Activated naive CD8-positive, alpha-beta T cell treated with anti-CD3 and anti-CD28 coated beads, Interleukin-2, amount 10 ng/mL, durations not matched to agents 7 days and 5 days (primary cell): ENCODE data around the gene CLEC18C. TPM values are rescaled to one million over a fixed set of nuclear protein-coding genes. Genes with fewer than 3 reads are reported as not detected.
A peak's percentile ranks its signal among the peaks of the same experiment; 100 is the strongest.
"Not testable (repeated sequence)": the region's sequence is repeated elsewhere in the genome, so short reads cannot be mapped to it uniquely, and the experiment has no call there.

Source experiments
- ATAC-seq: fragments of 150-1000 bp; cut with Tn5 transposase; one replicate; pipeline ENCODE4 v1.10.0; 2021; ENCODE audit warnings: low read depth, moderate library complexity
- POLR2A ChIA-PET: fragments of 350-600 bp; sonication (Branson Sonifier 250); formaldehyde crosslinking; loops from one replicate; lab custom pipeline; 2021; ENCODE audit warnings: antibody characterized with exemption; lab: Charles Lee
- DNase-seq: peaks from one replicate; pipeline ENCODE4 v3.0.0; 2021
- H3K27ac Mint-ChIP-seq: one replicate; pipeline ENCODE4 v1.8.0; 2022; ENCODE audit warnings: mild to moderate bottlenecking, mixed read lengths
- H3K27me3 Mint-ChIP-seq: one replicate; pipeline ENCODE4 v1.8.0; 2022; ENCODE audit warnings: mild to moderate bottlenecking, moderate library complexity, mixed read lengths
- H3K36me3 Mint-ChIP-seq: one replicate; pipeline ENCODE4 v1.8.0; 2021; ENCODE audit warnings: mild to moderate bottlenecking, mixed read lengths
- H3K4me1 Mint-ChIP-seq: one replicate; pipeline ENCODE4 v1.8.0; 2021; ENCODE audit warnings: mixed read lengths
- H3K4me3 Mint-ChIP-seq: one replicate; pipeline ENCODE4 v1.8.0; 2022; ENCODE audit warnings: mild to moderate bottlenecking, moderate library complexity, mixed read lengths
- H3K9me3 Mint-ChIP-seq: one replicate; pipeline ENCODE4 v1.8.0; 2021; ENCODE audit warnings: mixed read lengths
- total RNA-seq, 2 experiments: library from RNA; stranded (reverse); gene quantifications; one replicate each; pipeline ENCODE4 v1.2.3, GENCODE V29; 2021

The CLEC18C gene
- total RNA-seq, 2 experiments from 2014 or later, result 0.67 to 1.1 TPM

DNA sequence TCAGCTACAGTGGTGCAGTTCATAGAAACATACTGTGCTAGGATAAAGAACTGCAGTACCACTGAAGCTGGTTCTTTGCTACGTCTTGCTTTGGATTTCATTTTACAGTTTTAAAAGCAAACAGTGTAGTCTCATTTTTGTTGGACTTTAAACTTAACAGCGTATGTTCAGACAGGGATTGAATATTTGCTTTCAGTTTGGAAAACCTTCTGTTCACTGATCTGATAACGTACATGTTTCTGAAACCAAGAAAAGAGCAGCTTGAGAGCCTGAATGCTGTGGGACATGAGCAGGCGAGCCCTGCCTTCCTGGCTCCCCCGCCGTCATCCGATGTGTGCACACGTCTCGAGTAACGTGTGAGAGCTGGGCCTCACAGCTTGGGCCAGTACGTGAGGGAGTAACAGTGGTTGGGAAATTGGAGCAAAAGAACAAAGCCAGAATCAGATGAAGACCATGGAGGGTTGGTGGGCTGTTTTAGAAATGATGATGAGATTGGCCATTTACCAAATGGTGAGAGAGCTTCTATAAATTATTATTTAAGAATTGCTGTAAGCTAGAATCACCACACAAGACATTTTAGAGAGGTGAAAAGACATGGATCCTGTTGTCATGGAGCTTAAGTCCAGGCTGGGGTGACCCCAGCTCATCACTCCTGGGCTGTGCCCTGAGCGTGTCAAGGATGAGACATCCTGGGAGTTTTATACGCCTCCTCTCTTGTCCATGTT is 20.8 kb upstream of the CLEC18C start:
- Mint-ChIP-seq H3K36me3 (peaks cover 27% of the 10 kb centered on the region), H3K4me3 (no peak overlapping the region), H3K27ac (peak overlapping the region; percentile 22), H3K9me3 (no peaks in the 10 kb centered on the region), H3K27me3 (no peaks in the 10 kb centered on the region), H3K4me1 (peaks cover 5% of the 10 kb centered on the region)
- DNase-seq, result no peak
- POLR2A ChIA-PET, result no interaction called here
- no peak for ATAC-seq

DNA sequence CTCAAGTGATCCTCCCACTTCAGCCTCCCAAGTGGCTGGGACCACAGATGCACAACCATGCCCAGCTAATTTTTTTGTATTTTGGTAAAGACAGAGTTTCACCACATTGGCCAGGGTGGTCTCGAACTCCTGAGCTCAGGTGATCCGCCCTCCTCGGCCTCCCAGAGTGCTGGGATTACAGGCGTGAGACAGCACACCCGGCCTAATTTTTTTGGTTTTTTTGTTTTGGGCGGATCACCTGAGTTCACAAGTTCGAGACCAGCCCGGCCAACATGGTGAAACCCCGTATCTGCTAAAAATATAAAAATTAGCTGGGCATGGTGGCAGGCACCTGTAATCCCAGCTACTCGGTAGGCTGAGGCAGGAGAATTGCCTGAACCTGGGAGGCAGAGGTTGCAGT is 18.9 kb upstream of the CLEC18C start:
- ATAC-seq, DNase-seq, H3K4me1 Mint-ChIP-seq, H3K27me3 Mint-ChIP-seq, H3K27ac Mint-ChIP-seq, H3K4me3 Mint-ChIP-seq, H3K9me3 Mint-ChIP-seq, POLR2A ChIA-PET: not testable (repeated sequence)
- peaks cover 22% of the 10 kb centered on the region for H3K36me3 Mint-ChIP-seq

DNA sequence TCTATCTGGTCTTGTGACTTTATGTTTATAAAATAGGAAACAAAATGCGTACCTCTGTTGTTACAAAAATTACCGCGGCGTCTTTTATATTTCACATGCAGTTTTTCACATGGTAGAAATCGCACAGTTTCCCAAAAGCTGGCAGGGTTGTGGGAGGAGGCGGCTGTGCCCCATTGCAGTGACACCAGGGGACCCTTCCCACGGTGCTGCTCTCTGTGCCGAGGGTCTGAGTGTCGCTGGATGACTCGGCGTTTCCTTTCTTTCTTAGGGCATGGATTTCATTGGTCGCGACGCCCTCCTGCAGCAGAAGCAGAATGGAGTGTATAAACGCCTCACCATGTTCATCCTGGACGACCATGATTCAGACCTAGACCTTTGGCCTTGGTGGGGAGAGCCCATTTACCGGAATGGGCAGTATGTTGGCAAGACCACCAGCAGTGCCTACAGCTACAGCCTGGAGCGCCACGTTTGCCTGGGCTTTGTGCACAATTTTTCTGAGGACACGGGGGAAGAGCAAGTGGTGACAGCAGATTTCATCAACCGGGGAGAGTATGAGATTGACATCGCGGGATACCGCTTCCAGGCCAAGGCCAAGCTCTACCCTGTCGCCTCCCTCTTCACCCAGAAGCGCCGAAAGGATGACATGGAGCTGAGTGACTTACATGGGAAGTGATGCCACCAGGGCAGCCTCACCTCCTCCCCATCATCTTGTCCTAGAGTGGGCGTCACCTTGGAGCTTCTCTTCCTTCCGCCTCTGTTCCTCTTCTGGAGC is 17.2 kb upstream of the CLEC18C start:
- Mint-ChIP-seq H3K9me3 (no peaks in the 10 kb centered on the region), H3K4me1 (peaks cover 2% of the 10 kb centered on the region), H3K36me3 (peaks cover 22% of the 10 kb centered on the region), H3K4me3 (no peak overlapping the region), H3K27ac (no peak overlapping the region), H3K27me3 (no peaks in the 10 kb centered on the region)
- POLR2A ChIA-PET, result no interaction called here
- ATAC-seq (no peak), DNase-seq (no peak)

DNA sequence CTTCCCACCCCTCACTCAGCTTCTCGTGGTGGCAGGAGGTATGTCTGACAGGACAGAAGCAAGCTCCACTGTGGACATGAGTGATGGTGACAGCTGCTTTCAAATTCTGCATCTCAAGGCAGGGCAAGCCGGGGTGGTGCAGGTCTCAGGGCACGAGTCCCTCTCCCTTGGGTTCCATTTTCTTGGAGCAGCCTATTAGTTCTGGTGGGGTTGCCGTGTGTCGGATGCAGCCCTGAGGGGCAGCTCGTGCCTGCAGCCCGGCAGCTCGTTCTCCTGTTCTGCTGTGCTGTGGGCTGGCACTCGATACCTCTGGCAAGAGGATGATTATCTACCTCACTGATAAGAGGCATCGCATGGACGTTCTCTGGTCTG is 16.5 kb upstream of the CLEC18C start:
- H3K9me3 Mint-ChIP-seq, result no peaks in the 10 kb centered on the region
- DNase-seq (no peak), ATAC-seq (no peak)
- POLR2A ChIA-PET, result no interaction called here
- no peak overlapping the region for H3K27ac Mint-ChIP-seq
- no peaks in the 10 kb centered on the region for H3K4me1 Mint-ChIP-seq
- H3K27me3 Mint-ChIP-seq, result no peaks in the 10 kb centered on the region
- peaks cover 22% of the 10 kb centered on the region for H3K36me3 Mint-ChIP-seq
- no peak overlapping the region for H3K4me3 Mint-ChIP-seq

DNA sequence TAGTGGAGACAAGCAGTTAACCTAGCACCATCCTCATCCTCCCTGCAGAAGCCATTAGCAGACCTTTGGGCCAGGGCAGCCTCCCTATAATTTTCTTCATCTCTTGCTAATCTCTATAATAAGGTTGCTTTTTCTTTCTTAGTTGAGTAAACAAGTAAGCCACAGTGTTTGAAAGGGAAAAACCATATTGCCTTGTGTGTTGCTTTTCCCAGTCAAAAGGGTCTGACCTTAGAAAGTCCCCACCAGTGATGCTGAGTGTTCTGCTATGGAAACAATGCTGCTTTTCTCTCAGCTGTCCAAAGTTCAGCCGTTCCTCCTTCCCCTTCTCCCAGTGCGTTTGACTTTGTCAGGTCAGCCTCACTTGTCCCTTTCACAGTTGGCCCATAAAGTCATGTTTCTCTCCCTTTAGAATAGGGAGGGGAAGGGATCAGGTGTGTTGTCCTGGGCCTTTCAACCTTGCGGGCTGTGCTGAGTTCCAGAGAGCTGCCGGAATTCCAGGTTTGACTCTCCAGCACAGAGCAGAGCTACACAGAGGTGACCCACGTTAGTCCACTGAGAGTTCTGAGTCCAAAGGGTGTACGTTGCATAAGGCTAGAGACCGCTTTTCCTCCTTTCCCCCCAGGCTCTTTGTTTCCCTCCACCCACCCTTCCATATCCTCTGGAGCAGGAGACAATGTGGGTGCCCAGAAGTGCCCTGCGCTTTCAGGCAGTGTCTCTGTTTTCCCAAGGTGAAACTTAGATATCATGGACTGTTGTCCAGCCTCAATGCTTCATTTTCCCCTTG is 15.9 kb upstream of the CLEC18C start:
- Mint-ChIP-seq H3K27ac (no peak overlapping the region), H3K9me3 (no peaks in the 10 kb centered on the region), H3K4me3 (no peak overlapping the region), H3K27me3 (no peaks in the 10 kb centered on the region), H3K36me3 (peaks cover 19% of the 10 kb centered on the region), H3K4me1 (no peaks in the 10 kb centered on the region)
- ATAC-seq, result no peak
- no peak for DNase-seq
- POLR2A ChIA-PET, result no interaction called here

DNA sequence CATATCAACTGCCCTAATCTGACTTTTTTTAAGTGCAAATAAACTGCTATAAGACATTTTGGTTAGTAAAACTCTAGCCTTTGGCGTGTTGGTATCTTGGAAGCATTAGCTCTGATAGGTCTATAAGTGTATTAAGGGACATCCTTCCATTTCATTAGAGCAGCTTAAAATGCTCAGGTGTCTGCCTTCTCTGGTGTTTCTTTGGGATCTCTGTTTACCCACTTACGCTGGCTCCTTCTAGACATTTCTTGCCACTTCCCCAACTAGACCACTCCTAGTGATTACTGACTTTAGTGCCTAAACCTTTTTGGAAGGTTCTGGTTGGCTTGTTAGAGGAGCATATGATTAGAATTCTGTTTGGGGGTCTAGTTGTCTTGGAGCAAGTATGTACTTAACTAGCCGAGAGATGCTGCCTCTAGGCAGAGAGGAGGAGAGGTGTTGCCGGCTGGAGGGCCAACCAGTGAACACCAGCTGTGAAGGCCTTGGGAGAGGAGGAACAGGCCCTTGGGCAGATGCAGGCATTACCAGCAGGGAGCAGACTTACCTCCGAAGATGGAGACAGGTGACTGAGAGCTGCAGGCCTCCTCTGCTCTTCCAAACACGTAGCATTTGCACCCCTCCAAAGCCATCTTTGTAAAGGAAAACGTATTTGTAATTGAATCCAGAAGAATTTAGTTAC is 15.2 kb upstream of the CLEC18C start:
- POLR2A ChIA-PET, result no interaction called here
- no peak for ATAC-seq
- no peak overlapping the region for H3K27ac Mint-ChIP-seq
- H3K4me1 Mint-ChIP-seq, result no peaks in the 10 kb centered on the region
- H3K27me3 Mint-ChIP-seq, result no peaks in the 10 kb centered on the region
- DNase-seq, result no peak
- no peak overlapping the region for H3K4me3 Mint-ChIP-seq
- peaks cover 15% of the 10 kb centered on the region for H3K36me3 Mint-ChIP-seq
- no peaks in the 10 kb centered on the region for H3K9me3 Mint-ChIP-seq

DNA sequence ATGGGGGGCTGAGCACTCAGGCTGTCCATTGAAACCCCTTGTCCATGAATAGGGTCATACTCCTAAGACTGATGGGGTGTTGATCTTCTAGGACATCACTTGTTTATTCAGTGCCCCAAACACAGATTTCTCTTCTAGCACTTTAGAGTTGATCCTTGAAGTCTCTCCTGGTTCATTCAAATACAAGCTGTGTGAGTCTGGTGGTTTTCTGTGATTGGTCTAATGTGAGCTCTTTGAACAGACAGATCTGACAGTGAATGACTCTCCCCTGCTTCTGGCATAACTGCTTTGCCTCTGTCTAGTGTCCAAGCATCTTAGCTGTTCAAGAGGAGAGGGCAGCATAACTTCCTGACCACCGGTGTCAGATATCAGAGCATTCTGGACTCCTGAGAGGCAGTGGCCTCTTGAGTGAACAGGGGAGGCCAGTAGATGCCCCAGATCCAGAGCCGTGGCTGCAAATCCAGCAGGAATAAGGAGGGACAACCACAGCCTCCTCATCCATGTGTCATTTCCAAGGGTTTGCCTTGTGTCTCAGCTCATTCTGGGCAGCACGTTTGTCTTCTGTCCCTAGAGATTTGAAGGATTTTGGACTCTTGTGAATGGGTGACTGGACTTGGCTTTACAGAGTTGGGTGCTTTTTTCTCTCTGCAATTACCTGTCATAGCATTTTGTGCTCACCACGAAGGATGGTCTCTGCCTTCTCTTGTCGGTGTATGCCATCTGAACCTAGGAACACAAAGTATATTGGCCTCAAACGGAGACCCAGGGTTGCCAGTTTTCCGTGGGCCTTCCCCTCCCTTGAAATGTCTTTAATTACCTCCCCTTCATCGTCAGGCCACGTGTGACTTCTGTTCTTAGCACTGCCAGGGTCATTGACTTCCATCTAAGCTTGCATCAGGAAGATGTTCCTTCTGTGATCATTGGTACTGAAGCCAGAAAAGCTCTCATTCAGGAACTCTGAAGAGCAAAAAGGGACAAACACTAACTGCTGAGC is 13.9 kb upstream of the CLEC18C start:
- Mint-ChIP-seq H3K4me1 (no peaks in the 10 kb centered on the region), H3K4me3 (no peak overlapping the region), H3K9me3 (no peaks in the 10 kb centered on the region), H3K36me3 (peaks cover 14% of the 10 kb centered on the region), H3K27me3 (no peaks in the 10 kb centered on the region), H3K27ac (no peak overlapping the region)
- DNase-seq, result no peak
- POLR2A ChIA-PET, result no interaction called here
- no peak for ATAC-seq

DNA sequence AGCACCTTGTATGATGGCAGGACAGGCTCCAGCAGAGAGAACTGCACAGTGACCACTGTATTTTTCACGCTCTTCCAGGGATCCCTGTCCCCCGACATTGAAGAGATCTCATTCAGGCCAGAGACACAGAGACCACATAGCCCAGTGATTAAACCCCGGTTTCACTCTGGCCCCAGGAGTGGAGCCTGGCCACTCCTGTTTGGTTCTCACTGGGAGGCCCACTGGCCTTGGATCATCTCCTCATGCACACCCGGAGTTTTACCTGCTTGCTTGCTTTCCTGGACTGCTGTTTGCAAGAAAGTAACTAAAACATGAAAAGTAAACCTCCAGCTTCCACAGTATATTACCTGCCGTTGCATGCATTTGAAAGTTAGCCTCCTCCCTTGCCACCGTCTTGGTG is 13.2 kb upstream of the CLEC18C start:
- Mint-ChIP-seq H3K4me1 (peaks cover 3% of the 10 kb centered on the region), H3K4me3 (no peak overlapping the region), H3K27me3 (no peaks in the 10 kb centered on the region), H3K9me3 (no peaks in the 10 kb centered on the region), H3K36me3 (peaks cover 14% of the 10 kb centered on the region), H3K27ac (no peak overlapping the region)
- ATAC-seq (no peak), DNase-seq (no peak)
- POLR2A ChIA-PET, result no interaction called here

DNA sequence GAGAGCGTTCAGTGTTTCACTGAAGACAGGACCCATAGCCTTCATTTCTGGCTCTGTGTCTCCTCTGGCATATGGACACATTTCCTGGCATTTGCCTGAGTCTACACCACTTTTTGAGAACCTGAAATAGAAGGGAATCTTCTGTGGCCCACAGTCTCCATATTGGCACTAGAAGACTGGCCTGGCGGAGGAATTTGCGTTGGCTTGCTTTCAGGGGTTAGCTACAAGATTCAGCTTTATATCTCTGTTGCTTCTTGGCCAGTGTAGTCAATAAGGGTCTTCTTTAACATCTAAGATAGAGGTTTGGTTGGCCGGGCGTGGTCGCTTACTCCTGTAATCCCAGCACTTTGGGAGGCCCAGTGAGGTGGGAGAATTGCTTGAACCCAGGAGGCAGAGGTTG is 12.8 kb upstream of the CLEC18C start:
- no peak for ATAC-seq
- DNase-seq, result no peak
- H3K36me3 Mint-ChIP-seq, result peaks cover 14% of the 10 kb centered on the region
- POLR2A ChIA-PET, result no interaction called here
- H3K27me3 Mint-ChIP-seq, result no peaks in the 10 kb centered on the region
- H3K4me3 Mint-ChIP-seq, result no peak overlapping the region
- H3K4me1 Mint-ChIP-seq, result peaks cover 3% of the 10 kb centered on the region
- no peak overlapping the region for H3K27ac Mint-ChIP-seq
- H3K9me3 Mint-ChIP-seq, result no peaks in the 10 kb centered on the region

DNA sequence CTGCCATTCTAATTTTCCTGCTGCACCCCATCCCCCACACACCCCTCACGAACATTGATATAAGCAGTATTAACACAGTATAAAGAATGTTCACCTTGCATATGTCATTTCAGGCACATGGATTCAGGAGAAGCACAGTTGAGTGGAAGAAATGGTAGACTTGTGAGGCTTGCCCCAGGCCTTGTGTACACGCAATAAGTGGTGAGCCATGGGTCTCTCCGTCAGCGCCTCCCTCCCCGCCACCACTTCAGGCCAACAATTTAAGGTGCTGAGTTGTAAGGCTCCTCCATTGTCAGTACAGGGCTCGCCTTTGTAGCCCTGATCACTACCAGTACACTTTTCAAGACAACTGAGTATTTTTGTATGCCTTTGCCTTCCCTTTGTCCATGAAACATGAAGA is 12.2 kb upstream of the CLEC18C start:
- POLR2A ChIA-PET, result no interaction called here
- H3K27ac Mint-ChIP-seq, result no peak overlapping the region
- H3K27me3 Mint-ChIP-seq, result no peaks in the 10 kb centered on the region
- no peak for DNase-seq
- peaks cover 3% of the 10 kb centered on the region for H3K4me1 Mint-ChIP-seq
- no peak for ATAC-seq
- H3K36me3 Mint-ChIP-seq, result peaks cover 14% of the 10 kb centered on the region
- no peak overlapping the region for H3K4me3 Mint-ChIP-seq
- no peaks in the 10 kb centered on the region for H3K9me3 Mint-ChIP-seq

DNA sequence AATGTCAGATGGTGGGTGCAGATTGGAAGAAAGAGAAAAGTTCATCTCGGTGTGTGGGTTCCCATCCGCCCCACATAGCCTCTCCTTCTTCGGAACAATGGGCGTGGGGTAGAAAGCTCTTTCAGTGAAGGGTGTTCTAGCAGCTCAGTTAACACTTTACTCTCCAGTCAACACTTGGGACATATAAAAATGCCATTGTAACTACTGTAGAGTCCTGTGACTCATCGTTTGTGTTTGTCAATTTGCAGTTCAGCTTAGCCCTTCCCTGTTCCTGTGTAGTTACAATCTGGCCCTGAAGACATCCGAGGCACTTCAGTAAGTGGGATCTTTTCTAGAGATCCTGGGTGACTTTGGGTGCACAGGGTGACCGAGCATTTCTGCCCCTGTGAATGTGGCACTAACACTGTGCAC is 11.5 kb upstream of the CLEC18C start:
- POLR2A ChIA-PET, result no interaction called here
- peaks cover 3% of the 10 kb centered on the region for H3K4me1 Mint-ChIP-seq
- no peak overlapping the region for H3K27ac Mint-ChIP-seq
- peaks cover 9% of the 10 kb centered on the region for H3K36me3 Mint-ChIP-seq
- H3K27me3 Mint-ChIP-seq, result no peaks in the 10 kb centered on the region
- H3K9me3 Mint-ChIP-seq, result no peaks in the 10 kb centered on the region
- no peak for ATAC-seq
- H3K4me3 Mint-ChIP-seq, result no peak overlapping the region
- DNase-seq, result no peak

DNA sequence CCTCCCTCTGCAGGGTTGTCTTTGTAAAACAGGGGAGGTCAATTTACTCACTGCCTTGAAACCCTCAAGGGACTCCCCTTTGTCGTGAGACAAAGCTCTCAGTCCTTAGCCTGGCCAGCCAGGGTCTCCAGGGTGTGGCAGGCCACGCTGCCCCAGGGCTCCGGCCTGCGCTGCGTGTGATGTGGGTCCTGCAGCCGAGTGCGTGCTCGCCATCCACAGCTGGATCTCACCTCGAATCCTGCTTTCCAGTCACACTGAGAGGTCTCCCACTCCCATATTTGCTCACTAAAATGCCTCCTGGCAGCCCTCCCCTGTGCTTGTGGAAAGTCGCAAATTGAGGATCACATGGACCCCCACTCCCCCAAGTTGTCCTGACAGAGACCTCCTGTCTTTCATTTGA is 10.0 kb upstream of the CLEC18C start:
- H3K36me3 Mint-ChIP-seq, result peaks cover 3% of the 10 kb centered on the region

More for the DNA sequence above, 10.0 kb upstream of the CLEC18C start:
- peaks cover 3% of the 10 kb centered on the region for H3K4me1 Mint-ChIP-seq
- POLR2A ChIA-PET, result no interaction called here
- H3K9me3 Mint-ChIP-seq, result no peaks in the 10 kb centered on the region
- no peaks in the 10 kb centered on the region for H3K27me3 Mint-ChIP-seq
- ATAC-seq (no peak), DNase-seq (no peak)
- H3K27ac Mint-ChIP-seq, result no peak overlapping the region
- no peak overlapping the region for H3K4me3 Mint-ChIP-seq
